Neural cell (in vitro differentiated cells): ENCODE measurements around the gene UBE2H. TPM values are rescaled to one million over a fixed set of nuclear protein-coding genes. Genes with fewer than 3 reads are reported as not detected.
A peak's percentile ranks its signal among the peaks of the same experiment; 100 is the strongest.

Experiments used
- H2AFZ ChIP-seq: fragments of 200-600, 300-800 bp; sonication (generic), shearing (Covaris generic); 2 replicates; pipeline ENCODE4 v1.6.0; 2014; ENCODE audit warnings: low read depth, mild to moderate bottlenecking, antibody characterized with exemption, low read length, moderate library complexity
- H3F3A ChIP-seq: fragments of 200-600 bp; shearing (Covaris generic); 2 replicates; pipeline ENCODE4 v1.6.1; 2016; ENCODE audit warnings: mild to moderate bottlenecking, moderate library complexity, mixed read lengths, antibody characterized with exemption, low read length; ENCODE audit not compliant: insufficient read depth, poor library complexity, severe bottlenecking
- H3K27ac ChIP-seq: fragments of 200-600, 300-800 bp; sonication (generic), shearing (Covaris generic); 2 replicates; pipeline ENCODE4 v1.5.1; 2014; ENCODE audit warnings: mild to moderate bottlenecking, low read length, moderate library complexity
- H3K27me3 ChIP-seq: fragments of 300-800, 200-600 bp; sonication (generic), shearing (Covaris generic); 2 replicates; pipeline ENCODE4 v1.6.0; 2014; ENCODE audit warnings: mild to moderate bottlenecking, low read depth, low read length, moderate library complexity; ENCODE audit not compliant: insufficient read depth
- H3K36me3 ChIP-seq: fragments of 300-800, 200-600 bp; sonication (generic), shearing (Covaris generic); 2 replicates; pipeline ENCODE4 v1.5.1; 2014; ENCODE audit warnings: mild to moderate bottlenecking, antibody characterized with exemption, low read length, moderate library complexity; ENCODE audit not compliant: insufficient read depth
- H3K4me2 ChIP-seq: fragments of 300-800, 200-600 bp; sonication (generic), shearing (Covaris generic); 2 replicates; pipeline ENCODE4 v1.6.0; 2014; ENCODE audit warnings: mild to moderate bottlenecking, low read length
- H3K4me3 ChIP-seq: fragments of 300-800, 200-600 bp; sonication (generic), shearing (Covaris generic); 2 replicates; pipeline ENCODE4 v1.5.1; 2014; ENCODE audit warnings: mild to moderate bottlenecking, low read length, moderate library complexity
- H3K79me2 ChIP-seq: fragments of 200-600 bp; shearing (Covaris generic); replicated peaks from 2 replicates; pipeline ENCODE4 v1.6.0; 2014; ENCODE audit warnings: mild to moderate bottlenecking, low read length, moderate library complexity; ENCODE audit not compliant: insufficient read depth
- H3K9ac ChIP-seq: fragments of 300-800, 200-600 bp; sonication (generic), shearing (Covaris generic); 2 replicates; pipeline ENCODE4 v1.6.1; 2016; ENCODE audit warnings: mild to moderate bottlenecking, low read length, mixed read lengths
- H3K9me2 ChIP-seq: fragments of 200-600 bp; shearing (Covaris generic); 2 replicates; pipeline ENCODE4 v1.6.1; 2016; ENCODE audit warnings: mild to moderate bottlenecking, low read length, mixed read lengths; ENCODE audit not compliant: insufficient read depth
- H3K9me3 ChIP-seq: fragments of 200-600, 300-800 bp; sonication (generic), shearing (Covaris generic); 2 replicates; pipeline ENCODE4 v1.6.1; 2016; ENCODE audit warnings: mild to moderate bottlenecking, mixed run types, low read length, moderate library complexity, mixed read lengths
- H4K20me1 ChIP-seq: fragments of 200-600 bp; shearing (Covaris generic); 2 replicates; pipeline ENCODE4 v1.6.1; 2016; ENCODE audit warnings: mild to moderate bottlenecking, mixed run types; ENCODE audit not compliant: insufficient read depth
- CTCF ChIP-seq: fragments of 450-650 bp; IDR thresholded peaks from 2 replicates; pipeline ENCODE4 v1.5.1; 2014; ENCODE audit warnings: antibody characterized with exemption, mild to moderate bottlenecking, moderate library complexity; ENCODE audit not compliant: poor library complexity, severe bottlenecking
- EP300 ChIP-seq: fragments of 450-650 bp; conservative IDR thresholded peaks from 2 replicates; pipeline ENCODE4 v1.6.1; 2014; ENCODE audit warnings: antibody characterized with exemption, mild to moderate bottlenecking, moderate library complexity; ENCODE audit not compliant: poor library complexity, severe bottlenecking
- EZH2 ChIP-seq: fragments of 200-600, 300-800 bp; shearing (Covaris generic), sonication (generic); IDR thresholded peaks from 2 replicates; pipeline ENCODE4 v1.6.1; 2014; ENCODE audit warnings: antibody characterized with exemption, low read length, borderline replicate concordance, mild to moderate bottlenecking; ENCODE audit not compliant: insufficient read depth, poor library complexity, severe bottlenecking
- MXI1 ChIP-seq: fragments of 450-650 bp; conservative IDR thresholded peaks from 2 replicates; pipeline ENCODE4 v1.6.1; 2014; ENCODE audit warnings: antibody characterized with exemption, mild to moderate bottlenecking; ENCODE audit not compliant: poor library complexity, severe bottlenecking
- POLR2AphosphoS5 ChIP-seq: IDR thresholded peaks from 2 replicates; pipeline ENCODE4 v1.6.1; 2012
- RAD21 ChIP-seq: fragments of 450-650 bp; conservative IDR thresholded peaks from 2 replicates; pipeline ENCODE4 v1.6.1; 2014; ENCODE audit warnings: antibody characterized with exemption, mild to moderate bottlenecking, moderate library complexity
- REST ChIP-seq: IDR thresholded peaks from 2 replicates; pipeline ENCODE4 v1.6.1; 2012; ENCODE audit warnings: borderline replicate concordance
- SMC3 ChIP-seq: fragments of 450-650 bp; conservative IDR thresholded peaks from 2 replicates; pipeline ENCODE4 v1.6.1; 2014; ENCODE audit warnings: antibody characterized with exemption, mild to moderate bottlenecking, moderate library complexity; ENCODE audit not compliant: poor library complexity
- TAF1 ChIP-seq: IDR thresholded peaks from 2 replicates; pipeline ENCODE4 v1.6.1; 2012; ENCODE audit warnings: low read depth
- polyA plus RNA-seq: library from polyadenylated mRNA; depleted of rRNA; stranded (reverse); fragments of >200 nt; gene quantifications from 2 replicates; pipeline ENCODE4 v1.2.3, GENCODE V29; 2014

UBE2H gene
- polyA plus RNA-seq, 1 donor from 2014 or later, result 96.1 TPM

- TF ChIP-seq SMC3, result peak; percentile 77
Measured at GRCh38 chr7:129829737-129830631, 122.8 kb downstream of the UBE2H start (continued).

GRCh38 chr7:129828989-129829736 is 123.6 kb downstream of the UBE2H start:
- Histone ChIP-seq H3K9me3 (no peaks in the 10 kb centered on the region), H3K27me3 (no peaks in the 10 kb centered on the region), H3K9me2 (no peaks in the 10 kb centered on the region), H3K79me2 (no peaks in the 10 kb centered on the region), H3K4me3 (no peak overlapping the region), H4K20me1 (no peaks in the 10 kb centered on the region), H3K4me2 (no peak overlapping the region), H2AFZ (no peak overlapping the region), H3K27ac (peak overlapping the region; percentile 81), H3K9ac (peak overlapping the region; percentile 57), H3K36me3 (no peaks in the 10 kb centered on the region), H3F3A (no peaks in the 10 kb centered on the region)
- TF ChIP-seq EZH2 (no peak), MXI1 (no peak), REST (no peak), CTCF (no peak), SMC3 (no peak)

GRCh38 chr7:129828078-129828762 is 124.5 kb downstream of the UBE2H start:
- no peaks in the 10 kb centered on the region for H3K79me2 ChIP-seq
- H4K20me1 ChIP-seq, result no peaks in the 10 kb centered on the region
- H3K9ac ChIP-seq, result no peak overlapping the region
- H3K27ac ChIP-seq, result no peak overlapping the region
- H3K9me2 ChIP-seq, result no peaks in the 10 kb centered on the region
- H3K9me3 ChIP-seq, result no peaks in the 10 kb centered on the region
- TF ChIP-seq EP300, result no peak
- no peak for TF ChIP-seq POLR2AphosphoS5
- TF ChIP-seq REST, result no peak
- TF ChIP-seq RAD21, result no peak
- TF ChIP-seq MXI1, result no peak
- no peak for TF ChIP-seq EZH2
- TF ChIP-seq TAF1, result no peak
- TF ChIP-seq CTCF, result no peak
- TF ChIP-seq SMC3, result no peak
- no peaks in the 10 kb centered on the region for H3K27me3 ChIP-seq
- H3K4me2 ChIP-seq, result no peak overlapping the region
- H2AFZ ChIP-seq, result no peak overlapping the region
- H3K4me3 ChIP-seq, result no peak overlapping the region
- no peaks in the 10 kb centered on the region for H3K36me3 ChIP-seq
- no peaks in the 10 kb centered on the region for H3F3A ChIP-seq
